GM12878 (cell line): ENCODE measurements around the gene GRM7. TPM values are rescaled to one million over a fixed set of nuclear protein-coding genes. Genes with fewer than 3 reads are reported as not detected.

Experiments
- ATAC-seq: fragments of 200-7000 bp; cut with Tn5 transposase; 3 replicates; pipeline ENCODE4 v1.9.1; 2020; ENCODE audit warnings: mild to moderate bottlenecking, moderate library complexity
- BruUV-seq: library from RNA; stranded (reverse); fragments of 400-500 nt; replicated peaks from 2 replicates; lab custom pipeline; 2021; lab: Mats Ljungman, UMichigan
- CTCF ChIA-PET: fragments of 300-600 bp; sonication (Branson Sonifier 250); formaldehyde crosslinking; extraction: SDS; loops from one replicate; lab custom pipeline; 2021; ENCODE audit warnings: inconsistent platforms; lab: Yijun Ruan, JAX
- POLR2A ChIA-PET: fragments of 350-600 bp; formaldehyde crosslinking; extraction: SDS; loops from one replicate; lab custom pipeline; 2021; ENCODE audit warnings: inconsistent platforms; lab: Charles Lee
- RAD21 ChIA-PET: fragments of 300-600 bp; sonication (Branson Sonifier 250); formaldehyde crosslinking; loops from one replicate; lab custom pipeline; 2023; ENCODE audit warnings: antibody characterized with exemption; ENCODE audit not compliant: unreplicated experiment; lab: Charles Lee
- SMC1A ChIA-PET: fragments of 300-600 bp; sonication (Branson Sonifier 250); formaldehyde crosslinking; loops from one replicate; lab custom pipeline; 2023; ENCODE audit not compliant: unreplicated experiment, uncharacterized antibody; lab: Charles Lee
- DNase-seq: peaks from one replicate; pipeline ENCODE4 v3.0.0-alpha.2; 2011; ENCODE audit warnings: low read depth, low spot score
- FAIRE-seq: peaks from 3 replicates; lab custom pipeline; 2011; peaks lifted over from hg19 to GRCh38; lab: Jason Lieb, UNC
- H2AFZ ChIP-seq: 2 replicates; pipeline ENCODE4 v1.6.0; 2011; ENCODE audit warnings: low read depth, low read length, control low read depth; ENCODE audit not compliant: control insufficient read depth
- H3K27ac ChIP-seq: 2 replicates; pipeline ENCODE4 v1.5.1; 2011; ENCODE audit warnings: control low read depth; ENCODE audit not compliant: control insufficient read depth, insufficient read depth
- H3K27me3 ChIP-seq, 2 experiments: replicated peaks in 1 of 2; 2 replicates each; pipeline versions ENCODE4 v1.6.0 to v1.6.1; 2011; ENCODE audit warnings: low read length in 1 of 2; ENCODE audit not compliant: control insufficient read depth in 2 of 2, insufficient read depth in 2 of 2
- H3K36me3 ChIP-seq, 2 experiments: 2 replicates each; pipeline ENCODE4 v1.5.1; 2011; ENCODE audit warnings: low read length in 1 of 2; ENCODE audit not compliant: control insufficient read depth in 2 of 2, insufficient read depth in 2 of 2
- H3K4me1 ChIP-seq: 2 replicates; pipeline ENCODE4 v1.6.1; 2011; ENCODE audit warnings: mild to moderate bottlenecking, low read length, moderate library complexity, mixed read lengths; ENCODE audit not compliant: control insufficient read depth, insufficient read depth
- H3K4me2 ChIP-seq: 2 replicates; pipeline ENCODE4 v1.6.0; 2011; ENCODE audit warnings: control low read depth; ENCODE audit not compliant: control insufficient read depth, insufficient read depth
- H3K4me3 ChIP-seq: fragments of 200-600 bp; sonication (generic); 2 replicates; pipeline ENCODE4 v1.5.1; 2016
- H3K79me2 ChIP-seq: 2 replicates; pipeline ENCODE4 v1.6.0; 2011; ENCODE audit warnings: low read length; ENCODE audit not compliant: control insufficient read depth, insufficient read depth
- H3K9ac ChIP-seq: 2 replicates; pipeline ENCODE4 v1.8.0; 2011; ENCODE audit warnings: low read length, control low read depth, mixed read lengths; ENCODE audit not compliant: control insufficient read depth, insufficient read depth
- H3K9me3 ChIP-seq: replicated peaks from 3 replicates; pipeline ENCODE4 v1.5.1; 2011; ENCODE audit warnings: mild to moderate bottlenecking, low read length; ENCODE audit not compliant: control insufficient read depth, insufficient read depth
- H4K20me1 ChIP-seq: 2 replicates; pipeline ENCODE4 v1.6.0; 2011; ENCODE audit not compliant: control insufficient read depth, insufficient read depth
- ATF7 ChIP-seq: fragments of 450-650 bp; IDR thresholded peaks from 2 replicates; pipeline ENCODE4 v1.6.1; 2016; ENCODE audit warnings: low read depth, mild to moderate bottlenecking
- BCL3 ChIP-seq: IDR thresholded peaks from 2 replicates; pipeline ENCODE4 v1.6.1; 2011; ENCODE audit warnings: borderline replicate concordance, low read depth, mild to moderate bottlenecking, moderate library complexity, low read length; ENCODE audit not compliant: insufficient read depth, poor library complexity, severe bottlenecking
- CBX3 ChIP-seq: fragments of 200-600 bp; sonication (generic); IDR thresholded peaks from 2 replicates; pipeline ENCODE4 v1.6.1; 2016; ENCODE audit warnings: low read depth, borderline replicate concordance
- E2F4 ChIP-seq: IDR thresholded peaks from 2 replicates; pipeline ENCODE4 v1.6.1; 2012; ENCODE audit warnings: low read depth, low read length, improper control_type of control experiment
- EGR1 ChIP-seq, 2 experiments: IDR thresholded peaks; 1 replicate in 1 of 2; 2 replicates in 1 of 2; pipeline ENCODE4 v1.6.1; 2011 to 2012; ENCODE audit warnings: low read depth in 2 of 2, low read length in 2 of 2, borderline replicate concordance in 1 of 2, mild to moderate bottlenecking in 1 of 2, moderate library complexity in 1 of 2
- ESRRA ChIP-seq: IDR thresholded peaks from 2 replicates; pipeline ENCODE4 v1.6.1; 2012; ENCODE audit warnings: mild to moderate bottlenecking, low read length, improper control_type of control experiment
- ETV6 ChIP-seq, 2 experiments: fragments of 450-650 bp in 1 of 2; IDR thresholded peaks in 1 of 2; conservative IDR thresholded peaks in 1 of 2; 2 replicates each; pipeline ENCODE4 v1.6.1; 2014; ENCODE audit warnings: antibody characterized with exemption in 1 of 2, borderline replicate concordance in 1 of 2, low read depth in 1 of 2, mild to moderate bottlenecking in 1 of 2, moderate library complexity in 1 of 2
- GABPA ChIP-seq: IDR thresholded peaks from 2 replicates; pipeline ENCODE4 v1.6.1; 2014; ENCODE audit warnings: antibody characterized with exemption, low read depth, mild to moderate bottlenecking, inconsistent platforms
- IRF4 ChIP-seq: IDR thresholded peaks from 2 replicates; pipeline ENCODE4 v1.6.1; 2011; ENCODE audit warnings: low read depth, low read length
- NR2F1 ChIP-seq: fragments of 450-650 bp; conservative IDR thresholded peaks from 2 replicates; pipeline ENCODE4 v1.6.1; 2017; ENCODE audit warnings: mild to moderate bottlenecking
- NRF1 ChIP-seq: conservative IDR thresholded peaks from 2 replicates; pipeline ENCODE4 v1.6.1; 2011; ENCODE audit warnings: mild to moderate bottlenecking, low read depth, low read length, improper control_type of control experiment
- PKNOX1 ChIP-seq: fragments of 450-650 bp; IDR thresholded peaks from 2 replicates; pipeline ENCODE4 v1.6.1; 2016; ENCODE audit warnings: mild to moderate bottlenecking
- POLR2AphosphoS5 ChIP-seq: IDR thresholded peaks from 2 replicates; pipeline ENCODE4 v1.6.1; 2011; ENCODE audit warnings: mild to moderate bottlenecking, low read length, inconsistent platforms
- RAD21 ChIP-seq: IDR thresholded peaks from 2 replicates; pipeline ENCODE4 v1.6.1; 2011; ENCODE audit warnings: mild to moderate bottlenecking, low read depth, low read length, moderate library complexity; ENCODE audit not compliant: insufficient read depth
- SREBF2 ChIP-seq: IDR thresholded peaks from 2 replicates; pipeline ENCODE4 v1.6.1; 2012; ENCODE audit warnings: mild to moderate bottlenecking, low read length
- TAF1 ChIP-seq: IDR thresholded peaks from 2 replicates; pipeline ENCODE4 v1.6.1; 2011; ENCODE audit warnings: mild to moderate bottlenecking, low read depth, low read length, borderline replicate concordance
- TCF7 ChIP-seq: IDR thresholded peaks from 2 replicates; pipeline ENCODE4 v1.6.1; 2014; ENCODE audit warnings: antibody characterized with exemption, borderline replicate concordance
- USF1 ChIP-seq: IDR thresholded peaks from 2 replicates; pipeline ENCODE4 v1.6.1; 2011; ENCODE audit warnings: borderline replicate concordance, low read depth, mild to moderate bottlenecking, moderate library complexity, mixed read lengths, low read length; ENCODE audit not compliant: insufficient read depth; ENCODE audit errors: extremely low read length
- ZNF622 ChIP-seq: fragments of 450-650 bp; IDR thresholded peaks from 2 replicates; pipeline ENCODE4 v1.6.1; 2017; ENCODE audit warnings: mild to moderate bottlenecking, inconsistent platforms
- ZSCAN29 ChIP-seq: fragments of 450-650 bp; IDR thresholded peaks from 2 replicates; pipeline ENCODE4 v1.6.1; 2017; ENCODE audit warnings: mild to moderate bottlenecking, moderate library complexity
- WGBS: methylation state at CpG from one replicate; pipeline ENCODE4 v1.1.6; 2016; ENCODE audit warnings: low lambda C conversion rate; ENCODE audit not compliant: insufficient replicate concordance, insufficient coverage; ENCODE audit errors: missing lambda C conversion rate; 5-methylcytosine and 5-hydroxymethylcytosine counted together
- in situ Hi-C: fragments of 300-500 bp; cut with MboI; formaldehyde crosslinking; loops from 9 replicates; pipeline ENCODE4 v1.14.3; 2018; ENCODE audit warnings: mixed read lengths
- intact Hi-C: fragments of 100-400 bp; cut with micrococcal nuclease; formaldehyde crosslinking; loops from one replicate; pipeline ENCODE4 v1.14.2; 2022; ENCODE audit not compliant: unreplicated experiment
- polyA plus RNA-seq, 11 experiments: library from polyadenylated mRNA; depleted of rRNA in 4 of 11; unstranded in 6 of 11; stranded (reverse) in 5 of 11; fragments of >200 nt; fragmentation: Nextera tagmentation in 4 of 11; fragmentation: Illumina TruSeq in 1 of 11; extraction: Ambion mirVana in 4 of 11; extraction: Trizol in 1 of 11; gene quantifications; 1 replicate in 1 of 11; 2 replicates in 10 of 11; pipeline versions ENCODE4 v1.2.1 to v1.2.3, GENCODE V29; 2011 to 2016; ENCODE audit warnings: inconsistent platforms in 2 of 11, missing spikeins in 2 of 11, low read depth in 1 of 11
- total RNA-seq, 4 experiments: library from RNA; depleted of rRNA in 3 of 4; stranded (reverse); fragments of >200 nt in 3 of 4; fragmentation: Illumina TruSeq in 1 of 4; extraction: Trizol in 1 of 4; gene quantifications; 2 replicates each; pipeline versions ENCODE4 v1.2.1 to v1.2.3, GENCODE V29; 2013 to 2021

Gene GRM7
- total and polyA plus RNA-seq, 10 of the 15 experiments (the other 5 are each of a cell fraction or from before 2014, with no cell fraction given) = not detected

- BruUV-seq = no TSS peak
- ATAC-seq (no peak), FAIRE-seq (no peak), DNase-seq (no peak)
- Histone ChIP-seq H4K20me1 (no peaks in the 10 kb centered on the region), H3K4me2 (no peak overlapping the region), H3K27me3 (no peaks in the 10 kb centered on the region), H3K27ac (no peak overlapping the region), H3K36me3 (no peaks in the 10 kb centered on the region), H3K4me1 (no peaks in the 10 kb centered on the region), H3K9me3 (no peaks in the 10 kb centered on the region), H3K9ac (no peak overlapping the region), H2AFZ (no peak overlapping the region), H3K4me3 (no peak overlapping the region)
- ChIA-PET POLR2A (no interaction called here), CTCF (no interaction called here), SMC1A (interaction anchor here (1.5 kb wide), 1 partner anchor 12 kb away, joined by 3 read pairs; no protein-coding TSS in a partner anchor), RAD21 (no interaction called here)
- in situ Hi-C loops = no loop called here
- TF ChIP-seq NRF1 = no peak
- TF ChIP-seq BCL3 = no peak
- no peak for TF ChIP-seq GABPA
- TF ChIP-seq SREBF2 = no peak
- no peak for TF ChIP-seq TAF1
- no peak for TF ChIP-seq CBX3
- no peak for TF ChIP-seq E2F4
- TF ChIP-seq EGR1 (IDR thresholded peaks at IDR 0.05; ENCODE audit: borderline replicate concordance in 1 of 2, low read depth in 2 of 2, low read length in 2 of 2) = no peak
- no peak for TF ChIP-seq ZSCAN29
- TF ChIP-seq ZNF622 = no peak
- TF ChIP-seq RAD21 = no peak
- no peak for TF ChIP-seq PKNOX1
- no peak for TF ChIP-seq POLR2AphosphoS5
- no peak for TF ChIP-seq USF1
- TF ChIP-seq IRF4 = no peak
- no peak for TF ChIP-seq ATF7
- no peak for TF ChIP-seq ESRRA
- TF ChIP-seq NR2F1 = no peak
- no peak for TF ChIP-seq TCF7
- no peak for TF ChIP-seq ETV6 (conservative IDR thresholded peaks at IDR 0.05 in 1 of 2, IDR thresholded peaks at IDR 0.05 in 1 of 2; ENCODE audit: borderline replicate concordance in 1 of 2, low read depth in 1 of 2)
- TF ChIP-seq, all 136 proteins: peak for 0
- no peaks in the 10 kb centered on the region for H3K79me2 ChIP-seq
- 90% methylated on average over 2 of the region's 2 CpGs for WGBS
- intact Hi-C loops = no loop called here
Measured at GRCh38 chr3:7292362-7292761, 431.4 kb downstream of the GRM7 start.
